ENCODE results near the gene PPP2R5C.

The PPP2R5C gene

GRCh38 chr14:101875727-101876554 lies 114.4 kb downstream of the PPP2R5C start:
- Histone ChIP-seq H3K9ac (ENCODE audit: insufficient read length) (peak overlapping the region; percentile 32), H3K36me3 (ENCODE audit: insufficient read depth, low read length) (no peaks in the 10 kb centered on the region; the same call in 1 of the 2 replicates), H3K4me3 (peak overlapping the region; percentile 52), H3K27ac (peak overlapping the region; percentile 80), H3K9me3 (ENCODE audit: low read depth, low read length) (no peaks in the 10 kb centered on the region)
- TF ChIP-seq FOXP2 (optimal IDR thresholded peaks at IDR 0.05; ENCODE audit: control extremely low read depth, extremely low read length, insufficient read depth): no peak
- no peak for TF ChIP-seq POLR2AphosphoS5 (IDR thresholded peaks at IDR 0.05; ENCODE audit: borderline replicate concordance, low read depth, low read length)
- TF ChIP-seq EZH2 (IDR thresholded peaks at IDR 0.05): no peak
- DNase-seq (ENCODE audit: low read depth, low spot score): no peak

- DNase-seq (ENCODE audit: low read depth, low spot score): no peak
- H3K27ac ChIP-seq: peak overlapping the region; percentile 80
- H3K36me3 ChIP-seq (ENCODE audit: insufficient read depth, low read length): no peaks in the 10 kb centered on the region; the same call in 1 of the 2 replicates
- H3K4me3 ChIP-seq: peak overlapping the region; percentile 52; the same call in 1 of the 2 replicates
- no peak overlapping the region for H3K9ac ChIP-seq (ENCODE audit: insufficient read length)
- TF ChIP-seq FOXP2 (optimal IDR thresholded peaks at IDR 0.05; ENCODE audit: control extremely low read depth, extremely low read length, insufficient read depth) (no peak), EZH2 (IDR thresholded peaks at IDR 0.05) (no peak)
- H3K9me3 ChIP-seq (ENCODE audit: low read depth, low read length): no peaks in the 10 kb centered on the region
These were observed 115.0 kb downstream of the PPP2R5C start for GRCh38 chr14:101876555-101876938.

GRCh38 chr14:101877766-101878165 lies 116.3 kb downstream of the PPP2R5C start:
- H3K27ac ChIP-seq: no peak overlapping the region
- no peak for TF ChIP-seq POLR2AphosphoS5 (IDR thresholded peaks at IDR 0.05; ENCODE audit: borderline replicate concordance, low read depth, low read length)
- no peak for TF ChIP-seq EZH2 (IDR thresholded peaks at IDR 0.05)
- TF ChIP-seq FOXP2 (optimal IDR thresholded peaks at IDR 0.05; ENCODE audit: control extremely low read depth, extremely low read length, insufficient read depth): no peak
- H3K36me3 ChIP-seq (ENCODE audit: insufficient read depth, low read length): no peaks in the 10 kb centered on the region; the same call in 1 of the 2 replicates
- H3K4me3 ChIP-seq: no peak overlapping the region
- H3K9ac ChIP-seq (ENCODE audit: insufficient read length): no peak overlapping the region
- no peaks in the 10 kb centered on the region for H3K9me3 ChIP-seq (ENCODE audit: low read depth, low read length)
- no peak for DNase-seq (ENCODE audit: low read depth, low spot score)

- H3K36me3 ChIP-seq (ENCODE audit: insufficient read depth, low read length): peaks cover 3% of the 10 kb centered on the region; the same call in 1 of the 2 replicates
- no peak overlapping the region for H3K27ac ChIP-seq
- H3K9ac ChIP-seq (ENCODE audit: insufficient read length): no peak overlapping the region
- no peak overlapping the region for H3K4me3 ChIP-seq
- no peak for DNase-seq (ENCODE audit: low read depth, low spot score)
- no peaks in the 10 kb centered on the region for H3K9me3 ChIP-seq (ENCODE audit: low read depth, low read length)
- no peak for TF ChIP-seq FOXP2 (optimal IDR thresholded peaks at IDR 0.05; ENCODE audit: control extremely low read depth, extremely low read length, insufficient read depth)
- no peak for TF ChIP-seq EZH2 (IDR thresholded peaks at IDR 0.05)
- TF ChIP-seq POLR2AphosphoS5 (IDR thresholded peaks at IDR 0.05; ENCODE audit: borderline replicate concordance, low read depth, low read length): no peak
These were observed 116.8 kb downstream of the PPP2R5C start for GRCh38 chr14:101878211-101878821.

GRCh38 chr14:101878822-101879528 lies 117.5 kb downstream of the PPP2R5C start:
- no peak for DNase-seq (ENCODE audit: low read depth, low spot score)
- Histone ChIP-seq H3K9ac (ENCODE audit: insufficient read length) (no peak overlapping the region), H3K36me3 (ENCODE audit: insufficient read depth, low read length) (peaks cover 9% of the 10 kb centered on the region; the same call in 1 of the 2 replicates), H3K9me3 (ENCODE audit: low read depth, low read length) (no peaks in the 10 kb centered on the region), H3K27ac (no peak overlapping the region), H3K4me3 (no peak overlapping the region)
- no peak for TF ChIP-seq EZH2 (IDR thresholded peaks at IDR 0.05)
- TF ChIP-seq POLR2AphosphoS5 (IDR thresholded peaks at IDR 0.05; ENCODE audit: borderline replicate concordance, low read depth, low read length): no peak
- no peak for TF ChIP-seq FOXP2 (optimal IDR thresholded peaks at IDR 0.05; ENCODE audit: control extremely low read depth, extremely low read length, insufficient read depth)

- peaks cover 17% of the 10 kb centered on the region; the same call in 1 of the 2 replicates for H3K36me3 ChIP-seq (ENCODE audit: insufficient read depth, low read length)
- H3K27ac ChIP-seq: no peak overlapping the region
- no peak for DNase-seq (ENCODE audit: low read depth, low spot score)
- H3K9ac ChIP-seq (ENCODE audit: insufficient read length): no peak overlapping the region
- no peak overlapping the region for H3K4me3 ChIP-seq
- H3K9me3 ChIP-seq (ENCODE audit: low read depth, low read length): no peaks in the 10 kb centered on the region
- no peak for TF ChIP-seq EZH2 (IDR thresholded peaks at IDR 0.05)
- no peak for TF ChIP-seq FOXP2 (optimal IDR thresholded peaks at IDR 0.05; ENCODE audit: control extremely low read depth, extremely low read length, insufficient read depth)
- TF ChIP-seq POLR2AphosphoS5 (IDR thresholded peaks at IDR 0.05; ENCODE audit: borderline replicate concordance, low read depth, low read length): no peak
These were observed 118.2 kb downstream of the PPP2R5C start for GRCh38 chr14:101879529-101880336.

GRCh38 chr14:101881426-101881825 lies 119.9 kb downstream of the PPP2R5C start:
- no peak overlapping the region for H3K4me3 ChIP-seq
- H3K36me3 ChIP-seq (ENCODE audit: insufficient read depth, low read length): peaks cover 31% of the 10 kb centered on the region
- no peak overlapping the region for H3K27ac ChIP-seq
- H3K9me3 ChIP-seq (ENCODE audit: low read depth, low read length): no peaks in the 10 kb centered on the region
- DNase-seq (ENCODE audit: low read depth, low spot score): no peak
- TF ChIP-seq EZH2 (IDR thresholded peaks at IDR 0.05): no peak
- TF ChIP-seq FOXP2 (optimal IDR thresholded peaks at IDR 0.05; ENCODE audit: control extremely low read depth, extremely low read length, insufficient read depth): no peak
- no peak for TF ChIP-seq POLR2AphosphoS5 (IDR thresholded peaks at IDR 0.05; ENCODE audit: borderline replicate concordance, low read depth, low read length)
- H3K9ac ChIP-seq (ENCODE audit: insufficient read length): no peak overlapping the region

Data from SK-N-MC (cell line).